ENCODE data around the gene THSD7A. TPM values are rescaled to one million over a fixed set of nuclear protein-coding genes. Genes with fewer than 3 reads are reported as not detected.

Gene THSD7A
- total RNA-seq, 2 experiments from 2014 or later: not detected

GRCh38 chr7:11727864-11728263 is 104.1 kb downstream of the THSD7A start:
- H3K27me3 Mint-ChIP-seq: no peaks in the 10 kb centered on the region
- CTCF ChIA-PET: no interaction called here
- no peaks in the 10 kb centered on the region for H3K9me3 Mint-ChIP-seq
- no peaks in the 10 kb centered on the region for H3K36me3 Mint-ChIP-seq (ENCODE audit: low read depth)
- DNase-seq (no peak), ATAC-seq (no peak)
- intact Hi-C loops (cut with micrococcal nuclease): no loop called here
- no peak overlapping the region for H3K4me3 Mint-ChIP-seq
- no peak for TF ChIP-seq CTCF (IDR thresholded peaks at IDR 0.05)
- H3K27ac Mint-ChIP-seq: no peak overlapping the region
- POLR2A ChIA-PET: no interaction called here
- H3K4me1 Mint-ChIP-seq (ENCODE audit: low read depth): no peaks in the 10 kb centered on the region

- Mint-ChIP-seq H3K27me3 (no peaks in the 10 kb centered on the region), H3K4me3 (no peak overlapping the region), H3K27ac (no peak overlapping the region), H3K9me3 (no peaks in the 10 kb centered on the region), H3K36me3 (ENCODE audit: low read depth) (no peaks in the 10 kb centered on the region), H3K4me1 (ENCODE audit: low read depth) (no peaks in the 10 kb centered on the region)
- ATAC-seq (no peak), DNase-seq (no peak)
- ChIA-PET POLR2A (no interaction called here), CTCF (no interaction called here)
- TF ChIP-seq CTCF (IDR thresholded peaks at IDR 0.05): no peak
- intact Hi-C loops (cut with micrococcal nuclease): no loop called here
Observed at GRCh38 chr7:11726794-11727155, 105.2 kb downstream of the THSD7A start.

- POLR2A ChIA-PET: no interaction called here
- H3K27me3 Mint-ChIP-seq: no peaks in the 10 kb centered on the region
- H3K9me3 Mint-ChIP-seq: no peaks in the 10 kb centered on the region
- intact Hi-C loops (cut with micrococcal nuclease): no loop called here
- TF ChIP-seq CTCF (IDR thresholded peaks at IDR 0.05): no peak
- DNase-seq (no peak), ATAC-seq (no peak)
- H3K27ac Mint-ChIP-seq: no peak overlapping the region
- H3K4me1 Mint-ChIP-seq (ENCODE audit: low read depth): no peaks in the 10 kb centered on the region
- no peak overlapping the region for H3K4me3 Mint-ChIP-seq
- H3K36me3 Mint-ChIP-seq (ENCODE audit: low read depth): no peaks in the 10 kb centered on the region
- CTCF ChIA-PET: no interaction called here
Observed at GRCh38 chr7:11726001-11726793, 105.8 kb downstream of the THSD7A start.

- no peak for ATAC-seq
- CTCF ChIA-PET: no interaction called here
- no peak for DNase-seq
Observed at GRCh38 chr7:11716185-11716584, 115.8 kb downstream of the THSD7A start.

More at GRCh38 chr7:11716185-11716584, 115.8 kb downstream of the THSD7A start:
- no peaks in the 10 kb centered on the region for H3K36me3 Mint-ChIP-seq (ENCODE audit: low read depth)
- TF ChIP-seq CTCF (IDR thresholded peaks at IDR 0.05): no peak
- POLR2A ChIA-PET: no interaction called here
- no peak overlapping the region for H3K27ac Mint-ChIP-seq
- peaks cover 2% of the 10 kb centered on the region for H3K9me3 Mint-ChIP-seq
- H3K27me3 Mint-ChIP-seq: no peaks in the 10 kb centered on the region
- H3K4me3 Mint-ChIP-seq: no peak overlapping the region
- no peaks in the 10 kb centered on the region for H3K4me1 Mint-ChIP-seq (ENCODE audit: low read depth)
- intact Hi-C loops (cut with micrococcal nuclease): no loop called here

Measured in activated CD8-positive, alpha-beta T cell treated with anti-CD3 and anti-CD28 coated beads for 36 hours (primary cell).